HCT116 (cell line): ENCODE results near the gene LIMS2. TPM values are rescaled to one million over a fixed set of nuclear protein-coding genes. Genes with fewer than 3 reads are reported as not detected.

Experiments
- ATAC-seq: fragments of 200-7000 bp; cut with Tn5 transposase; 2 replicates; pipeline ENCODE4 v1.9.1; 2020; ENCODE audit warnings: mild to moderate bottlenecking, moderate library complexity
- BruUV-seq: library from RNA; stranded (reverse); fragments of 400-500 nt; replicated peaks from 2 replicates; lab custom pipeline; 2021; lab: Mats Ljungman, UMichigan
- CTCF ChIA-PET: fragments of 300-600 bp; sonication (Branson Sonifier 250); formaldehyde crosslinking; loops from one replicate; lab custom pipeline; 2021; ENCODE audit warnings: antibody characterized with exemption; lab: Charles Lee
- POLR2A ChIA-PET: fragments of 300-600, 350-600 bp; sonication (Branson Sonifier 250); formaldehyde crosslinking; loops from one replicate; lab custom pipeline; 2021; ENCODE audit warnings: antibody characterized with exemption; lab: Charles Lee
- RAD21 ChIA-PET, 2 experiments: fragments of 300-600 bp; sonication (Branson Sonifier 250); formaldehyde crosslinking; loops; one replicate each; lab custom pipeline; 2023; ENCODE audit warnings: low total read pairs in 2 of 2; ENCODE audit not compliant: uncharacterized antibody in 2 of 2, unreplicated experiment in 2 of 2, low non-redundant PET in 1 of 2; lab: Charles Lee
- DNase-seq: peaks from one replicate; pipeline ENCODE4 v3.0.0-alpha.2; 2010; ENCODE audit warnings: low read depth, low spot score
- H2AFZ ChIP-seq: fragments of 200-600 bp; shearing (Covaris generic), sonication (generic); 2 replicates; pipeline ENCODE4 v1.6.1; 2017; ENCODE audit warnings: low read depth, mixed run types, mixed read lengths, antibody characterized with exemption, low read length; ENCODE audit not compliant: poor library complexity, severe bottlenecking
- H3K27ac ChIP-seq: 2 replicates; pipeline ENCODE4 v1.5.1; 2012; ENCODE audit warnings: low read depth, low read length
- H3K27me3 ChIP-seq: fragments of 200-600 bp; sonication (generic); 2 replicates; pipeline ENCODE4 v1.6.1; 2016; ENCODE audit warnings: mixed run types, low read length, mixed read lengths; ENCODE audit not compliant: insufficient read depth
- H3K36me3 ChIP-seq, 2 experiments: fragments of 200-500 bp in 1 of 2; fragments of 200-600 bp in 1 of 2; sonication (Bioruptor generic) in 1 of 2; sonication (generic) in 1 of 2; 2 replicates each; pipeline versions ENCODE4 v1.5.1 to v1.6.1; 2014 to 2016; ENCODE audit warnings: low read length in 2 of 2, inconsistent platforms in 1 of 2, mixed read lengths in 1 of 2, mixed run types in 1 of 2; ENCODE audit not compliant: insufficient read depth in 2 of 2, control insufficient read depth in 1 of 2
- H3K4me1 ChIP-seq, 2 experiments: fragments of 200-600 bp in 1 of 2; sonication (generic) in 1 of 2; 2 replicates each; pipeline versions ENCODE4 v1.5.1 to v1.6.1; 2012 to 2017; ENCODE audit warnings: low read length in 2 of 2, inconsistent platforms in 1 of 2, mild to moderate bottlenecking in 1 of 2, mixed read lengths in 1 of 2, mixed run types in 1 of 2, moderate library complexity in 1 of 2; ENCODE audit not compliant: insufficient read depth in 2 of 2, control insufficient read depth in 1 of 2
- H3K4me2 ChIP-seq: fragments of 200-600 bp; sonication (generic); 2 replicates; pipeline ENCODE4 v1.6.1; 2017; ENCODE audit warnings: mixed run types, low read length, mixed read lengths
- H3K4me3 ChIP-seq, 2 experiments: fragments of 200-600 bp in 1 of 2; sonication (generic) in 1 of 2; replicated peaks in 1 of 2; 2 replicates each; pipeline ENCODE4 v1.5.1; 2011 to 2016; ENCODE audit warnings: low read length in 2 of 2, control low read depth in 1 of 2, low read depth in 1 of 2, mild to moderate bottlenecking in 1 of 2, mixed read lengths in 1 of 2, mixed run types in 1 of 2
- H3K79me2 ChIP-seq: fragments of 200-600 bp; sonication (generic); 2 replicates; pipeline ENCODE4 v1.6.1; 2017; ENCODE audit warnings: mild to moderate bottlenecking, mixed run types, low read length, moderate library complexity, mixed read lengths; ENCODE audit not compliant: insufficient read depth
- H3K9ac ChIP-seq: fragments of 200-600 bp; sonication (generic); 2 replicates; pipeline ENCODE4 v1.6.1; 2016; ENCODE audit warnings: low read length, mixed read lengths
- H3K9me2 ChIP-seq: fragments of 200-600 bp; sonication (generic), shearing (Covaris generic); 2 replicates; pipeline ENCODE4 v1.6.1; 2017; ENCODE audit warnings: mixed run types, mild to moderate bottlenecking, moderate library complexity; ENCODE audit not compliant: insufficient read depth
- H3K9me3 ChIP-seq, 2 experiments: fragments of 200-500 bp in 1 of 2; fragments of 200-600 bp in 1 of 2; sonication (Bioruptor generic) in 1 of 2; sonication (generic) in 1 of 2; 2 replicates each; pipeline ENCODE4 v1.6.1; 2014 to 2017; ENCODE audit warnings: low read length in 2 of 2, mixed read lengths in 2 of 2, inconsistent platforms in 1 of 2, low read depth in 1 of 2, mild to moderate bottlenecking in 1 of 2, mixed run types in 1 of 2, moderate library complexity in 1 of 2; ENCODE audit not compliant: control insufficient read depth in 1 of 2, insufficient read depth in 1 of 2
- H4K20me1 ChIP-seq: fragments of 200-600 bp; sonication (generic), shearing (Covaris generic); 2 replicates; pipeline ENCODE4 v1.6.1; 2017; ENCODE audit warnings: mixed run types, mild to moderate bottlenecking, moderate library complexity; ENCODE audit not compliant: insufficient read depth
- CEBPB ChIP-seq: IDR thresholded peaks from 2 replicates; pipeline ENCODE4 v1.6.1; 2012; ENCODE audit warnings: low read depth
- EGR1 ChIP-seq: IDR thresholded peaks from 2 replicates; pipeline ENCODE4 v1.6.1; 2012; ENCODE audit warnings: low read depth
- ELF1 ChIP-seq: IDR thresholded peaks from 2 replicates; pipeline ENCODE4 v1.6.1; 2012; ENCODE audit warnings: low read depth, borderline replicate concordance
- EZH2 ChIP-seq: fragments of 200-600 bp; sonication (generic); IDR thresholded peaks from 2 replicates; pipeline ENCODE4 v1.6.1; 2017; ENCODE audit warnings: antibody characterized with exemption, mixed run types
- EZH2phosphoT487 ChIP-seq: fragments of 200-600 bp; IDR thresholded peaks from 2 replicates; pipeline ENCODE4 v1.6.1; 2018; ENCODE audit warnings: antibody characterized with exemption, borderline replicate concordance
- FOSL1 ChIP-seq: IDR thresholded peaks from 2 replicates; pipeline ENCODE4 v1.6.1; 2012; ENCODE audit warnings: low read depth
- JUND ChIP-seq: IDR thresholded peaks from 2 replicates; pipeline ENCODE4 v1.6.1; 2012
- MAX ChIP-seq: IDR thresholded peaks from 2 replicates; pipeline ENCODE4 v1.6.1; 2012
- POLR2A ChIP-seq: IDR thresholded peaks from 2 replicates; pipeline ENCODE4 v1.7.0; 2011; ENCODE audit warnings: borderline replicate concordance; ENCODE audit not compliant: insufficient read depth, insufficient read length; ENCODE audit errors: extremely low read depth
- POLR2AphosphoS5 ChIP-seq: IDR thresholded peaks from 2 replicates; pipeline ENCODE4 v1.6.1; 2011; ENCODE audit warnings: mild to moderate bottlenecking, low read depth, low read length, moderate library complexity
- RAD21 ChIP-seq: IDR thresholded peaks from 2 replicates; pipeline ENCODE4 v1.6.1; 2012; ENCODE audit warnings: low read depth, mild to moderate bottlenecking
- SIN3A ChIP-seq: IDR thresholded peaks from 2 replicates; pipeline ENCODE4 v1.6.1; 2012; ENCODE audit warnings: low read depth
- SP1 ChIP-seq: IDR thresholded peaks from 2 replicates; pipeline ENCODE4 v1.6.1; 2012; ENCODE audit warnings: low read depth
- TCF7L2 ChIP-seq: IDR thresholded peaks from 2 replicates; pipeline ENCODE4 v1.7.0; 2011; ENCODE audit warnings: borderline replicate concordance, inconsistent platforms; ENCODE audit not compliant: insufficient read depth, insufficient read length; ENCODE audit errors: extremely low read depth
- YY1 ChIP-seq: IDR thresholded peaks from 2 replicates; pipeline ENCODE4 v1.6.1; 2011; ENCODE audit warnings: low read length, low read depth, moderate library complexity, mild to moderate bottlenecking; ENCODE audit not compliant: insufficient replicate concordance; ENCODE audit errors: extremely low read depth
- ZFX ChIP-seq: fragments of 450-650 bp; IDR thresholded peaks from 2 replicates; pipeline ENCODE4 v1.6.1; 2017
- intact Hi-C: fragments of 100-400 bp; cut with micrococcal nuclease; formaldehyde crosslinking; loops from 2 replicates; pipeline ENCODE4 v1.10.0; 2022
- total RNA-seq: library from RNA; stranded (reverse); gene quantifications from one replicate; pipeline ENCODE4 v1.2.1, GENCODE V29; 2021; ENCODE audit not compliant: unreplicated experiment
- TF ChIP-seq, protein P1 (sequence below): IDR thresholded peaks from 2 replicates; pipeline ENCODE4 v1.6.1; 2011; ENCODE audit warnings: mild to moderate bottlenecking, low read length, moderate library complexity; ENCODE audit not compliant: insufficient replicate concordance; ENCODE audit errors: extremely low read depth

The LIMS2 gene
- total RNA-seq, 1 experiment from 2014 or later = 3.7 TPM

- no peak for TF ChIP-seq POLR2AphosphoS5
- no peak for TF ChIP-seq TCF7L2
- no peak overlapping the region for H3K4me3 ChIP-seq
- DNase-seq (no peak), ATAC-seq (no peak)
- CTCF ChIA-PET = no interaction called here
- no peak overlapping the region for H3K9ac ChIP-seq
- no peak overlapping the region for H3K27ac ChIP-seq
- no peaks in the 10 kb centered on the region for H3K79me2 ChIP-seq
- H2AFZ ChIP-seq = peak overlapping the region; percentile 41
- BruUV-seq = no TSS peak
- RAD21 ChIA-PET = no interaction called here
- POLR2A ChIA-PET = no interaction called here
- H4K20me1 ChIP-seq = no peaks in the 10 kb centered on the region
- intact Hi-C loops = no loop called here
- no peak overlapping the region for H3K4me2 ChIP-seq
- H3K9me3 ChIP-seq = no peaks in the 10 kb centered on the region; a peak in 1 of 4 replicates
- H3K36me3 ChIP-seq = no peaks in the 10 kb centered on the region
- peaks cover 0 to 4% of the 10 kb centered on the region in 2 experiments; a peak in 1 of 4 replicates for H3K4me1 ChIP-seq
- H3K27me3 ChIP-seq = no peaks in the 10 kb centered on the region
- no peaks in the 10 kb centered on the region for H3K9me2 ChIP-seq
These were observed 77.3 kb downstream of the LIMS2 start for GRCh38 chr2:127597984-127598380.

DNA sequence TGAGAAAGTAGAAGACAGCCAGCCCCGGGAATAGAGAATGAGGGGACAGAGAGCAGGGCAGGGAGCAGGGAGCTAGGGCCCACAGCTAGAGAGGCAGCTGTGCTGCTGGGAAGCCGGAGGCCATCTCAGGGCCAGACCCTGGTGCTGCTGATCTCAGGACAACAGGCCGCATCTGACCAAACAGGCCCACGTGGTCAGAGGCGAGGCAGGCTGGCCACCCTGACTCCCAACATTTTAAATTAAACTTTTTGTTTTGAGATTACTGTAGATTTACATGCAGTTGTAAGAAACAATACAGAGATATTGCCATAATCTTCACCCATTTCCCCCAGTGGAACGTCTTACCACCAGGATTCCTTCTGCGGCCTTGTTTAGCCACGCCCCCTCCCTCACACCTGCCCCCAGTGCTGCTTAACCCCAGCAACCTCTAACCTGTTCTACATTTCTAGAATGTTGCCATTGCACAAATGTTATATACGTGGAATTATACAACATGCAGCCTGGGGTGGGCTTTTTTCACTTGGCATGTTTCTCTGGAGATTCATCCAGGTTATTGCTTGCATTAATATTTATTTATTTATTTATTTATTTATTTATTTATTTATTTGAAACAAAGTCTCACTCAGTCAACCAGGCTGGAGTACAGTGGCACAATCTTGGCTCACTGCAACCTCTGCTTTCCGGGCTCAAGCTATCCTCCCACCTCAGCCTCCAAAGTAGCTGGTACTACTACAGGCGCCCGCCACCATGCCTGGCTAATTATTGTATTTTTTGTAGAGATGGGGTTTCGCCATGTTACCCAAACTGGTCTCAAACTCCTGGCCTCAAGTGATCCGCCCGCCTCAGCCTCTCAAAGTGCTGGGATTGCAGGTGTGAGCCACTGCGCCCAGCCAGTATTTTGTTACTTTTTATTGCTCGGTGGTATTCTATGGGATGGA, 78.0 kb downstream of the LIMS2 start:
- Histone ChIP-seq H3K27ac (no peak overlapping the region), H3K4me3 (no peak overlapping the region), H3K79me2 (no peaks in the 10 kb centered on the region), H3K36me3 (no peaks in the 10 kb centered on the region), H3K27me3 (no peaks in the 10 kb centered on the region), H3K9me2 (no peaks in the 10 kb centered on the region), H3K9me3 (no peaks in the 10 kb centered on the region; a peak in 1 of 4 replicates), H3K4me1 (peaks cover 0 to 4% of the 10 kb centered on the region in 2 experiments; a peak in 1 of 4 replicates), H2AFZ (no peak overlapping the region), H3K4me2 (no peak overlapping the region), H4K20me1 (no peaks in the 10 kb centered on the region), H3K9ac (no peak overlapping the region)
- intact Hi-C loops = no loop called here
- DNase-seq = no peak
- ChIA-PET CTCF (no interaction called here), POLR2A (no interaction called here), RAD21 (no interaction called here)
- ATAC-seq = no peak
- BruUV-seq = no TSS peak
- TF ChIP-seq, protein P1, sequence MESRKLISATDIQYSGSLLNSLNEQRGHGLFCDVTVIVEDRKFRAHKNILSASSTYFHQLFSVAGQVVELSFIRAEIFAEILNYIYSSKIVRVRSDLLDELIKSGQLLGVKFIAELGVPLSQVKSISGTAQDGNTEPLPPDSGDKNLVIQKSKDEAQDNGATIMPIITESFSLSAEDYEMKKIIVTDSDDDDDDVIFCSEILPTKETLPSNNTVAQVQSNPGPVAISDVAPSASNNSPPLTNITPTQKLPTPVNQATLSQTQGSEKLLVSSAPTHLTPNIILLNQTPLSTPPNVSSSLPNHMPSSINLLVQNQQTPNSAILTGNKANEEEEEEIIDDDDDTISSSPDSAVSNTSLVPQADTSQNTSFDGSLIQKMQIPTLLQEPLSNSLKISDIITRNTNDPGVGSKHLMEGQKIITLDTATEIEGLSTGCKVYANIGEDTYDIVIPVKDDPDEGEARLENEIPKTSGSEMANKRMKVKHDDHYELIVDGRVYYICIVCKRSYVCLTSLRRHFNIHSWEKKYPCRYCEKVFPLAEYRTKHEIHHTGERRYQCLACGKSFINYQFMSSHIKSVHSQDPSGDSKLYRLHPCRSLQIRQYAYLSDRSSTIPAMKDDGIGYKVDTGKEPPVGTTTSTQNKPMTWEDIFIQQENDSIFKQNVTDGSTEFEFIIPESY = no peak
- TF ChIP-seq SIN3A (no peak), EZH2 (no peak), EGR1 (no peak), ZFX (no peak), POLR2A (no peak), FOSL1 (no peak), SP1 (no peak), MAX (no peak), YY1 (no peak), JUND (no peak), EZH2phosphoT487 (no peak), ELF1 (no peak), CEBPB (no peak), RAD21 (no peak)
